ENCODE data around the gene NRL. TPM values are rescaled to one million over a fixed set of nuclear protein-coding genes. Genes with fewer than 3 reads are reported as not detected.

Gene NRL
- total and polyA plus RNA-seq, 9 of the 15 experiments (the other 6 are each of a cell fraction or from before 2014, with no cell fraction given): 0.07 to 2.7 (median 1.4) TPM; not detected in 1

DNA sequence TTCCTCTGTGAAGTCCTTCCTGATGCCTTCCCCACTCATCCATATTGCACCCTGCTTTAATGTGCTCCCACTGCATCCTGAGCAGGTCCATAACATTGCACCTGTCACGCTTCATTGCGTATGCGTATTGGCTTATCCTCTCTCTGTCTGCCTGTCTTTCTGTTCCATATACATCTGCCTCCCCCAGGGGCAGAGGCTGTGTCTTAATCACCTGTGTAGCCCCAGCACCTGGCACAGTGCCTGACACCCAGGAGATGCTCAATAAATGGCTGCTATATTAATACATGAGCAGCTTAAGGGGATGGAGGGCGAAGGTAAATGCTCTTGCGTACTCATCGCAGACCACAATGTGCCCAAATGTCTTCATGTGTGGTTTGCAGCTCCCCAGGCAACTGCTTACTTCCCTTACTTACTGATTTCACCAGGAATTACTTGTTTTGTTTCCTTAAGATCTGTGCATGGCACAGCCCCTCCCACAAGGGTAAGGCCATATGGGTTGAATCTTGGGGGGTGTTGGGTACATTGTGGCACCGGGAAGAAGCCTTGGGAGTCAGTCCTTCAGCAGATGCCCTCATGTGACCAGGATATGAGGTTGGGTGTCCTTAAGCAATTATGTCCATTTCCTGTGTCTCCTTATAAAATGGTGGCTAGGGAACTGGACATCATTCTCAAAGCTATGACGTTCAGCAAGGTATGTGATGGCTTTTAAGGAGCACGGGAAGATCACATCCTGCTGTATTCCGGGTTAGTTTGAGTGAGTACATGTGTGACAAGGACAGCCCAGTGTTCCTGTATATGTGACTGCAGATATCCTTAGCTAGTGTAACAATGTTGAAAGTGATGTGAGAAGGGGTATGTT lies 44.2 kb downstream of the NRL start:
- Histone ChIP-seq H3K4me2 (ENCODE audit: insufficient read depth, low read length) (no peak overlapping the region), H3K9me3 (replicated peaks; ENCODE audit: control insufficient read depth, insufficient read depth, low read depth, low read length) (no peaks in the 10 kb centered on the region), H3K36me3 (ENCODE audit: control insufficient read depth, insufficient read depth, low read length) (no peaks in the 10 kb centered on the region), H3K4me3 (no peak overlapping the region), H3K9ac (ENCODE audit: insufficient read depth in 1 of 2, low read depth in 2 of 2, low read length in 2 of 2) (no peak overlapping the region), H3K27ac (ENCODE audit: extremely low read depth, low read depth, low read length) (no peak overlapping the region), H2AFZ (ENCODE audit: low read depth, low read length) (no peak overlapping the region), H3K79me2 (ENCODE audit: control insufficient read depth, insufficient read depth, low read length) (no peaks in the 10 kb centered on the region), H3K4me1 (replicated peaks in 1 of 2; ENCODE audit: control insufficient read depth in 2 of 2, insufficient read depth in 2 of 2, low read length in 2 of 2) (peaks cover 0 to 4% of the 10 kb centered on the region in 2 experiments; a peak in 2 of 5 replicates), H4K20me1 (replicated peaks; ENCODE audit: control insufficient read depth, insufficient read depth, low read length) (no peaks in the 10 kb centered on the region), H3K9me1 (ENCODE audit: control insufficient read depth, insufficient read depth, low read length) (no peaks in the 10 kb centered on the region), H3K27me3 (ENCODE audit: control insufficient read depth in 2 of 2, insufficient read depth in 2 of 2, low read length in 2 of 2) (peaks cover 0 to 51% of the 10 kb centered on the region in 2 experiments; a peak in 3 of 5 replicates)
- in situ Hi-C loops (cut with MboI) (no loop called here), intact Hi-C loops (cut with micrococcal nuclease) (no loop called here)
- WGBS (ENCODE audit: insufficient coverage, low coverage, missing lambda C conversion rate): 1% methylated on average over 10 of the region's 10 CpGs
- no TSS peak for BruUV-seq (replicated peaks)
- CTCF ChIA-PET (ENCODE audit: low intra/inter-chr PET ratio): no interaction called here
- ATAC-seq (no peak), FAIRE-seq (no peak), DNase-seq (ENCODE audit: extremely low read depth in 1 of 4, low spot score in 3 of 4) (no peak)
- POLR2A ChIA-PET: interaction anchor here (0.9 to 1.1 kb wide), 3 partner anchors 10 to 12 kb away, joined by 3 to 5 read pairs (median 4); no protein-coding TSS in a partner anchor
- TF ChIP-seq MCM7 (IDR thresholded peaks at IDR 0.05) (no peak), MIER1 (IDR thresholded peaks at IDR 0.05; ENCODE audit: low read depth) (no peak), ZSCAN29 (IDR thresholded peaks at IDR 0.05) (no peak), ZNF436 (CRISPR knock-in tag; IDR thresholded peaks at IDR 0.05) (no peak), BRD9 (IDR thresholded peaks at IDR 0.05; ENCODE audit: low read depth, partially characterized antibody) (no peak), ZNF197 (CRISPR knock-in tag; IDR thresholded peaks at IDR 0.05; ENCODE audit: low read depth) (no peak)
- TF ChIP-seq, protein P1, sequence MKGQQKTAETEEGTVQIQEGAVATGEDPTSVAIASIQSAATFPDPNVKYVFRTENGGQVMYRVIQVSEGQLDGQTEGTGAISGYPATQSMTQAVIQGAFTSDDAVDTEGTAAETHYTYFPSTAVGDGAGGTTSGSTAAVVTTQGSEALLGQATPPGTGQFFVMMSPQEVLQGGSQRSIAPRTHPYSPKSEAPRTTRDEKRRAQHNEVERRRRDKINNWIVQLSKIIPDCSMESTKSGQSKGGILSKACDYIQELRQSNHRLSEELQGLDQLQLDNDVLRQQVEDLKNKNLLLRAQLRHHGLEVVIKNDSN (CRISPR knock-in tag; IDR thresholded peaks at IDR 0.05): no peak
- TF ChIP-seq, protein P2, sequence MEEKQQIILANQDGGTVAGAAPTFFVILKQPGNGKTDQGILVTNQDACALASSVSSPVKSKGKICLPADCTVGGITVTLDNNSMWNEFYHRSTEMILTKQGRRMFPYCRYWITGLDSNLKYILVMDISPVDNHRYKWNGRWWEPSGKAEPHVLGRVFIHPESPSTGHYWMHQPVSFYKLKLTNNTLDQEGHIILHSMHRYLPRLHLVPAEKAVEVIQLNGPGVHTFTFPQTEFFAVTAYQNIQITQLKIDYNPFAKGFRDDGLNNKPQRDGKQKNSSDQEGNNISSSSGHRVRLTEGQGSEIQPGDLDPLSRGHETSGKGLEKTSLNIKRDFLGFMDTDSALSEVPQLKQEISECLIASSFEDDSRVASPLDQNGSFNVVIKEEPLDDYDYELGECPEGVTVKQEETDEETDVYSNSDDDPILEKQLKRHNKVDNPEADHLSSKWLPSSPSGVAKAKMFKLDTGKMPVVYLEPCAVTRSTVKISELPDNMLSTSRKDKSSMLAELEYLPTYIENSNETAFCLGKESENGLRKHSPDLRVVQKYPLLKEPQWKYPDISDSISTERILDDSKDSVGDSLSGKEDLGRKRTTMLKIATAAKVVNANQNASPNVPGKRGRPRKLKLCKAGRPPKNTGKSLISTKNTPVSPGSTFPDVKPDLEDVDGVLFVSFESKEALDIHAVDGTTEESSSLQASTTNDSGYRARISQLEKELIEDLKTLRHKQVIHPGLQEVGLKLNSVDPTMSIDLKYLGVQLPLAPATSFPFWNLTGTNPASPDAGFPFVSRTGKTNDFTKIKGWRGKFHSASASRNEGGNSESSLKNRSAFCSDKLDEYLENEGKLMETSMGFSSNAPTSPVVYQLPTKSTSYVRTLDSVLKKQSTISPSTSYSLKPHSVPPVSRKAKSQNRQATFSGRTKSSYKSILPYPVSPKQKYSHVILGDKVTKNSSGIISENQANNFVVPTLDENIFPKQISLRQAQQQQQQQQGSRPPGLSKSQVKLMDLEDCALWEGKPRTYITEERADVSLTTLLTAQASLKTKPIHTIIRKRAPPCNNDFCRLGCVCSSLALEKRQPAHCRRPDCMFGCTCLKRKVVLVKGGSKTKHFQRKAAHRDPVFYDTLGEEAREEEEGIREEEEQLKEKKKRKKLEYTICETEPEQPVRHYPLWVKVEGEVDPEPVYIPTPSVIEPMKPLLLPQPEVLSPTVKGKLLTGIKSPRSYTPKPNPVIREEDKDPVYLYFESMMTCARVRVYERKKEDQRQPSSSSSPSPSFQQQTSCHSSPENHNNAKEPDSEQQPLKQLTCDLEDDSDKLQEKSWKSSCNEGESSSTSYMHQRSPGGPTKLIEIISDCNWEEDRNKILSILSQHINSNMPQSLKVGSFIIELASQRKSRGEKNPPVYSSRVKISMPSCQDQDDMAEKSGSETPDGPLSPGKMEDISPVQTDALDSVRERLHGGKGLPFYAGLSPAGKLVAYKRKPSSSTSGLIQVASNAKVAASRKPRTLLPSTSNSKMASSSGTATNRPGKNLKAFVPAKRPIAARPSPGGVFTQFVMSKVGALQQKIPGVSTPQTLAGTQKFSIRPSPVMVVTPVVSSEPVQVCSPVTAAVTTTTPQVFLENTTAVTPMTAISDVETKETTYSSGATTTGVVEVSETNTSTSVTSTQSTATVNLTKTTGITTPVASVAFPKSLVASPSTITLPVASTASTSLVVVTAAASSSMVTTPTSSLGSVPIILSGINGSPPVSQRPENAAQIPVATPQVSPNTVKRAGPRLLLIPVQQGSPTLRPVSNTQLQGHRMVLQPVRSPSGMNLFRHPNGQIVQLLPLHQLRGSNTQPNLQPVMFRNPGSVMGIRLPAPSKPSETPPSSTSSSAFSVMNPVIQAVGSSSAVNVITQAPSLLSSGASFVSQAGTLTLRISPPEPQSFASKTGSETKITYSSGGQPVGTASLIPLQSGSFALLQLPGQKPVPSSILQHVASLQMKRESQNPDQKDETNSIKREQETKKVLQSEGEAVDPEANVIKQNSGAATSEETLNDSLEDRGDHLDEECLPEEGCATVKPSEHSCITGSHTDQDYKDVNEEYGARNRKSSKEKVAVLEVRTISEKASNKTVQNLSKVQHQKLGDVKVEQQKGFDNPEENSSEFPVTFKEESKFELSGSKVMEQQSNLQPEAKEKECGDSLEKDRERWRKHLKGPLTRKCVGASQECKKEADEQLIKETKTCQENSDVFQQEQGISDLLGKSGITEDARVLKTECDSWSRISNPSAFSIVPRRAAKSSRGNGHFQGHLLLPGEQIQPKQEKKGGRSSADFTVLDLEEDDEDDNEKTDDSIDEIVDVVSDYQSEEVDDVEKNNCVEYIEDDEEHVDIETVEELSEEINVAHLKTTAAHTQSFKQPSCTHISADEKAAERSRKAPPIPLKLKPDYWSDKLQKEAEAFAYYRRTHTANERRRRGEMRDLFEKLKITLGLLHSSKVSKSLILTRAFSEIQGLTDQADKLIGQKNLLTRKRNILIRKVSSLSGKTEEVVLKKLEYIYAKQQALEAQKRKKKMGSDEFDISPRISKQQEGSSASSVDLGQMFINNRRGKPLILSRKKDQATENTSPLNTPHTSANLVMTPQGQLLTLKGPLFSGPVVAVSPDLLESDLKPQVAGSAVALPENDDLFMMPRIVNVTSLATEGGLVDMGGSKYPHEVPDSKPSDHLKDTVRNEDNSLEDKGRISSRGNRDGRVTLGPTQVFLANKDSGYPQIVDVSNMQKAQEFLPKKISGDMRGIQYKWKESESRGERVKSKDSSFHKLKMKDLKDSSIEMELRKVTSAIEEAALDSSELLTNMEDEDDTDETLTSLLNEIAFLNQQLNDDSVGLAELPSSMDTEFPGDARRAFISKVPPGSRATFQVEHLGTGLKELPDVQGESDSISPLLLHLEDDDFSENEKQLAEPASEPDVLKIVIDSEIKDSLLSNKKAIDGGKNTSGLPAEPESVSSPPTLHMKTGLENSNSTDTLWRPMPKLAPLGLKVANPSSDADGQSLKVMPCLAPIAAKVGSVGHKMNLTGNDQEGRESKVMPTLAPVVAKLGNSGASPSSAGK (IDR thresholded peaks at IDR 0.05): no peak
